GM18873 (cell line): ENCODE measurements around the gene RBM24.

ENCODE experiments used
- ATAC-seq: cut with Tn5 transposase; IDR thresholded peaks from one replicate; pipeline ENCODE4 v1.9.1; 2021; ENCODE audit warnings: mild to moderate bottlenecking, moderate library complexity, moderate number of reproducible peaks; ENCODE audit not compliant: unreplicated experiment, low FRiP score

Gene RBM24

GRCh38 chr6:17339308-17339670, 58.1 kb downstream of the RBM24 start:
- no peak for ATAC-seq

GRCh38 chr6:17341117-17341805, 60.1 kb downstream of the RBM24 start:
- no peak for ATAC-seq

- no peak for ATAC-seq
These were observed 60.7 kb downstream of the RBM24 start for GRCh38 chr6:17341891-17342290.

GRCh38 chr6:17343215-17343614, 62.1 kb downstream of the RBM24 start:
- ATAC-seq: no peak
